Upper lobe of left lung (tissue), 6 donors: ENCODE data around the gene ME3. TPM values are rescaled to one million over a fixed set of nuclear protein-coding genes. Genes with fewer than 3 reads are reported as not detected.

Experiments used
- ATAC-seq, 2 donors: fragments of 200-7000 bp; cut with Tn5 transposase; one replicate each; pipeline ENCODE4 v1.9.1; 2022; ENCODE audit warnings: mild to moderate bottlenecking in 2 of 2, moderate library complexity in 2 of 2; ENCODE audit not compliant: low FRiP score in 2 of 2
- DNase-seq, 2 donors: peaks; one replicate each; pipeline ENCODE4 v3.0.0-alpha.2; 2019 to 2020
- H3K27ac ChIP-seq, 4 donors: fragments of 200-600 bp; sonication (generic); one replicate each; pipeline ENCODE4 v1.5.1; 2016 to 2019
- H3K27me3 ChIP-seq, 4 donors: fragments of 200-600 bp; sonication (generic); one replicate each; pipeline ENCODE4 v1.5.1; 2017 to 2019
- H3K36me3 ChIP-seq, 4 donors: fragments of 200-600 bp; sonication (generic); one replicate each; pipeline ENCODE4 v1.5.1; 2016 to 2019
- H3K4me1 ChIP-seq, 4 donors: fragments of 200-600 bp; sonication (generic); one replicate each; pipeline ENCODE4 v1.5.1; 2018 to 2019
- H3K4me3 ChIP-seq, 4 donors: fragments of 200-600 bp; sonication (generic); one replicate each; pipeline ENCODE4 v1.5.1; 2017 to 2019; ENCODE audit warnings: mild to moderate bottlenecking in 2 of 4, moderate library complexity in 1 of 4
- H3K9me3 ChIP-seq, 4 donors: fragments of 200-600 bp; sonication (generic); one replicate each; pipeline ENCODE4 v1.5.1; 2018 to 2019
- EP300 ChIP-seq, 4 donors: sonication (generic); formaldehyde crosslinking; IDR thresholded peaks; one replicate each; pipeline ENCODE4 v1.5.1; 2017; ENCODE audit warnings: antibody characterized with exemption in 4 of 4, control low read depth in 2 of 4
- POLR2A ChIP-seq, 4 donors: fragments of 450-650 bp; IDR thresholded peaks; one replicate each; pipeline ENCODE4 v1.5.1; 2016 to 2017; ENCODE audit warnings: antibody characterized with exemption in 4 of 4, mild to moderate bottlenecking in 2 of 4
- POLR2AphosphoS5 ChIP-seq, 2 donors: sonication (generic); formaldehyde crosslinking; IDR thresholded peaks; one replicate each; pipeline ENCODE4 v1.5.1; 2017; ENCODE audit warnings: antibody characterized with exemption in 2 of 2
- WGBS, 2 donors: methylation state at CpG; one replicate each; pipeline ENCODE4 v1.1.5; 2017 to 2018; 5-methylcytosine and 5-hydroxymethylcytosine counted together
- total RNA-seq, 6 donors: library from RNA; depleted of rRNA in 4 of 6; stranded (reverse); fragments of >200 nt in 4 of 6; gene quantifications; one replicate each; pipeline versions ENCODE4 v1.1.0 to v1.2.1, GENCODE V29; 2016 to 2021
- TF ChIP-seq, protein P1 (sequence below), 6 experiments: fragments of 450-650 bp in 4 of 6; fragments of 200-600 bp in 2 of 6; sonication (generic) in 2 of 6; IDR thresholded peaks; one replicate each; pipeline ENCODE4 v1.5.1; 2016 to 2019; ENCODE audit warnings: antibody characterized with exemption in 6 of 6
- donor health status: DM: no; HTN: no; CAD: no; lungs with moderate emphysema.
- donor health status: DM: no; HTN: yes; CAD: no; lungs with severe emphysema.

The ME3 gene
- total RNA-seq, 6 donors from 2014 or later: 19.5 to 56.6 (median 34.7) TPM

DNA sequence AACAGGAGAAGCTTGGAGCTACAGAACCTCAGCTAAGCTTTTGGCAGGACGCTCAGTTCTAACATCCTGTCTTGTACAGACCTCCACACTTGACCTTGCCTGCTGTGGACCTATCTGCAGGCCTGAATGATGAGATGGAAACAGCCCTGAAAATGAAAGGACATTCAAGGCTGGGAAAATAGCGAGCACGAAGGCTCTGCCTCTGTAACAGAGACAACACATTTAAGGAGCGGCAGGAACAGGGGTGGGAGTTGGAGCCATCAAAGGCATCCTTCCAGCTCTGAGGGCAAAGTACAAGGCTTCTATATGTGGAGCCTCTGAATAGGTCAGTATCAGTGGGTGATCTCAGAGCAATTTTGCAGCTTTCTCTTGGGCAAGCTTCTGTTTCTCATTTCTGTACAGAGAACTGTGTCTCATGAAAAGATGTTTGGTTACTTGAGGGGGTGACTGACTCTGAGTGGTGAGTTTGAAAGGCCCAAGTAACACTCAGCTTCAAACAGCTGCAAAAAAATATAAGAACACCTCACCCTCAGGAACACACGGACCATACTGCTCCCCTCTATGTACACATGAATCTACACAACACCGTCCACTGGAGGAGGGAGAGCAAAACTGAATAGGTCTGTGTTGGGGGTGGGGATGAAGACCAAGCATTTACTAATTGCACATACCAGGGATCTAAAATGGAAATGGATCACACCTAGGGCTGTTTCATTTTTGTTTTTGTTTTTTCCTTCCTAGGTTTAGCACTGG, 196.1 kb downstream of the ME3 start:
- ATAC-seq (no peak), DNase-seq (no peak)
- Histone ChIP-seq H3K36me3 (no peaks in the 10 kb centered on the region), H3K27me3 (no peaks in the 10 kb centered on the region), H3K4me1 (peaks cover 0 to 3% (median 1%) of the 10 kb centered on the region in 4 donors), H3K27ac (peak overlapping the region; percentile 11 to 67 (median 28)), H3K4me3 (no peak overlapping the region), H3K9me3 (no peaks in the 10 kb centered on the region)
- peak in 1 of 2 donors; percentile 11 for TF ChIP-seq POLR2AphosphoS5 (IDR thresholded peaks at IDR 0.05)
- TF ChIP-seq EP300 (IDR thresholded peaks at IDR 0.05): no peak
- WGBS, 2 donors: 73 to 80% methylated on average over 6 of the region's 6 CpGs

DNA sequence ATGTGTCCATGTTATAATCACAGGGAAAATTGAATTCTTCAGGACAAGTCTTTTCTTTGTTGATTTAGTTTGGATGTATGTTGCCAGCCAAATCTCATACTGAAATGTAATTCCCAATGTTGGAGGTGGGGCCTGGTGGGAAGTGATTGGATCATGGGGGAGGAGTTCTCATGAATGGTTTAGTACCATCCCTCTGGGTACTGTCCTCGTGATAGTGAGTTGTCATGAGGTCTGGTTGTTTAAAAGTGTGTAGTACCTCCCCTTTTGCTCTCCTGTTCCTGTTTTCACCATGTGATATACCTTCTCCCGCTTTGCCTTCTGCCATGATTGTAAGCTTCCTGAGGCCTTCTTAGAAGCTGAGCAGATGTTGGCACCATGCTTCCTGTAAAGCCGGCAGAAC, 197.4 kb downstream of the ME3 start:
- Histone ChIP-seq H3K27ac (no peak overlapping the region), H3K4me1 (peaks cover 0 to 3% (median 1%) of the 10 kb centered on the region in 4 donors), H3K9me3 (no peaks in the 10 kb centered on the region), H3K36me3 (no peaks in the 10 kb centered on the region), H3K4me3 (no peak overlapping the region), H3K27me3 (no peaks in the 10 kb centered on the region)
- TF ChIP-seq POLR2A (IDR thresholded peaks at IDR 0.05) (no peak), POLR2AphosphoS5 (IDR thresholded peaks at IDR 0.05) (no peak), EP300 (IDR thresholded peaks at IDR 0.05) (no peak)
- TF ChIP-seq, protein P1, sequence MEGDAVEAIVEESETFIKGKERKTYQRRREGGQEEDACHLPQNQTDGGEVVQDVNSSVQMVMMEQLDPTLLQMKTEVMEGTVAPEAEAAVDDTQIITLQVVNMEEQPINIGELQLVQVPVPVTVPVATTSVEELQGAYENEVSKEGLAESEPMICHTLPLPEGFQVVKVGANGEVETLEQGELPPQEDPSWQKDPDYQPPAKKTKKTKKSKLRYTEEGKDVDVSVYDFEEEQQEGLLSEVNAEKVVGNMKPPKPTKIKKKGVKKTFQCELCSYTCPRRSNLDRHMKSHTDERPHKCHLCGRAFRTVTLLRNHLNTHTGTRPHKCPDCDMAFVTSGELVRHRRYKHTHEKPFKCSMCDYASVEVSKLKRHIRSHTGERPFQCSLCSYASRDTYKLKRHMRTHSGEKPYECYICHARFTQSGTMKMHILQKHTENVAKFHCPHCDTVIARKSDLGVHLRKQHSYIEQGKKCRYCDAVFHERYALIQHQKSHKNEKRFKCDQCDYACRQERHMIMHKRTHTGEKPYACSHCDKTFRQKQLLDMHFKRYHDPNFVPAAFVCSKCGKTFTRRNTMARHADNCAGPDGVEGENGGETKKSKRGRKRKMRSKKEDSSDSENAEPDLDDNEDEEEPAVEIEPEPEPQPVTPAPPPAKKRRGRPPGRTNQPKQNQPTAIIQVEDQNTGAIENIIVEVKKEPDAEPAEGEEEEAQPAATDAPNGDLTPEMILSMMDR (IDR thresholded peaks at IDR 0.05): no peak
- 94 to 96% methylated on average over 3 of the region's 3 CpGs for WGBS, 2 donors
- ATAC-seq (no peak), DNase-seq (no peak)

DNA sequence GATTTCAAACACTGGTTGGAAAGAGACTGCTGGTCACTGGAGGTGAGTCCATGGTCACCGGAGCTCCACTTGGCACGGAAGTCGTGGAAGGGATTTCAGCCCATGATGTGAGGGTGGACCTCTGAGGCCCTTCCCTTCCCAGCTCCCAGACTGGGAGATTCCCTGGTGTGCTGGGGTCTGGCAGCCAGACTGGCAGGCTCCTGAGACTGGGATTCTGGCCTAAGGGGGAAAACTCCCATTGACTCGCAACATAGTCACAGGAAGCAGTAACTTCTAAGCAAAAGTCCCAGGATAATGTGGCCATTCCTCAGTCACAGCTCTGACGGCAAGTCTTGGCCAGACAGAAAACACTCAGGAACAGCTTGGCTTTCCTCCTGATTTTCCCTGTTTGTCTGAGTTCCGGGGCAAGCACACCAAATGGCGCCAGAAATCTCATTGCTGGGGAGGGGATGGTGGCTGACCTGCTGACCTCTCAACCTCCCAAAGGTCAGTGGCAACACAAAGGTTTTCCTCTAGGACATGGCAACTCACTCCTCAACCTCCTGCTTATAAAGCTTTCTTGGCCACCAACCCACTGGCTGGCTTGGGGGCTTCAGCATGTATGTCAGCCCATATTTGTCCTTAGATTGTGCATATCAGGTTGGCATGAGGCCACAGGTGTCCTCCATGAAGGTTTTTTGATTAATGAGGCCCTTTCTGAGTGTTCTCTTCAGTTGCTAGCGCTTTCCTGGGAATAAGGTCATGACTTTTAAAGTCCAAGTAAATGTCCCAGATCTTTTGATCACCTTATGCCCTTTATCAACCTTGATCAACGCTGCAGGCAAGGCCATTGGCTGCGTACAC, 198.2 kb downstream of the ME3 start:
- ATAC-seq: peak in 1 of 2 donors; percentile 36
- DNase-seq: no peak
- TF ChIP-seq POLR2AphosphoS5 (IDR thresholded peaks at IDR 0.05) (peak in 1 of 2 donors; percentile 8), POLR2A (IDR thresholded peaks at IDR 0.05) (no peak)

DNA sequence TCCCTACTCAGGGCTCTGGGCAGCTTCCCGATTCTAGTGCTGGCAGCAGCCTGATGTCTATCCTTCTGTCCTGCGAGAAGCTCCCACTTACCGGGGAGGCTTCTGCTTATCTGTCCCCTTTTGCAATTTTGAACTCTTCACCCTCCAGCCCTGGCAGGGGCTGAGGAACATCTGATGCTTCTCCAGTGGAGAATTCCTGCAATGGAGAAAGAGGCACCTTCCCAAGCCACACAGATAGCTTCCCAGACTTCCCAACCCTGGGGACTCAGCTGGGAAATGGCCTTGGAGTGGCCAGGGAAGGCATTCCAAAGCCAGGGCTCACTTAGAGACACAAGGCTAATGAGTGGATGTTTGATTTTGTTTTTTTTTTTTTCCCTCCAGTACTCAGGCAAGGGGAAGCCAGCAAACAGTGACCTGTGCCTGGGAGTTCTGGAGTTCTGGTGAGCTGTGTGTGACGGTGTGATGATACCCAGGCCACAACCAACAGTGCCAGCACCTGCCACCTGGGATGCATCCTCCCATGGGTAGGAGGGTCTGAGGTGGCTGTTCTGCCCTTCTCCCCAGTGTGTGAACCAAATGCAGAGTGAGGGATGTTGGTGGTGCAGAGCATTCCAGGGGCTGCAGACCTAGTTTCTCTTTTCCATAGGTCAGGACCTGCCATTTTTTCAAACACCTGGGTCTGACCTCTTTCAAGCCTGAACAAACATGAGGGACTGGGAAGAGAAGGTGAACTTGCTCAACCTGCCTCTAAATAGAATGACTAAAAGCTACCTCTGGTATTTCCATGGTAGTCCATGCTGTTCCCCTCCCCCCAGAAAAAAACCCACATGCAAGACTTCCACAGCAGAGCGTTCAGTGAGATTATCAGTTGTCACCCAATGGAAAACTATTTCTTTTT, 202.7 kb downstream of the ME3 start:
- no peaks in the 10 kb centered on the region for H3K4me1 ChIP-seq
- no peaks in the 10 kb centered on the region for H3K9me3 ChIP-seq
- TF ChIP-seq, protein P1 (IDR thresholded peaks at IDR 0.05): no peak
- TF ChIP-seq POLR2A (IDR thresholded peaks at IDR 0.05) (no peak), EP300 (IDR thresholded peaks at IDR 0.05) (no peak), POLR2AphosphoS5 (IDR thresholded peaks at IDR 0.05) (no peak)
- 93 to 95% methylated on average over 5 of the region's 5 CpGs for WGBS, 2 donors
- no peak for DNase-seq
- H3K36me3 ChIP-seq: no peaks in the 10 kb centered on the region
- H3K27ac ChIP-seq: no peak overlapping the region
- H3K4me3 ChIP-seq: no peak overlapping the region
- H3K27me3 ChIP-seq: no peaks in the 10 kb centered on the region
- peak in 1 of 2 donors; percentile 69 for ATAC-seq

More for the DNA sequence above, 198.2 kb downstream of the ME3 start:
- Histone ChIP-seq H3K9me3 (no peaks in the 10 kb centered on the region), H3K27me3 (no peaks in the 10 kb centered on the region), H3K4me3 (no peak overlapping the region), H3K27ac (peak overlapping the region in 3 of 4 donors; percentile 9 to 49 (median 32)), H3K36me3 (no peaks in the 10 kb centered on the region), H3K4me1 (peaks cover 0 to 3% (median 1%) of the 10 kb centered on the region in 4 donors)
- 75 to 79% methylated on average over 9 to 10 of the region's 10 CpGs for WGBS, 2 donors

DNA sequence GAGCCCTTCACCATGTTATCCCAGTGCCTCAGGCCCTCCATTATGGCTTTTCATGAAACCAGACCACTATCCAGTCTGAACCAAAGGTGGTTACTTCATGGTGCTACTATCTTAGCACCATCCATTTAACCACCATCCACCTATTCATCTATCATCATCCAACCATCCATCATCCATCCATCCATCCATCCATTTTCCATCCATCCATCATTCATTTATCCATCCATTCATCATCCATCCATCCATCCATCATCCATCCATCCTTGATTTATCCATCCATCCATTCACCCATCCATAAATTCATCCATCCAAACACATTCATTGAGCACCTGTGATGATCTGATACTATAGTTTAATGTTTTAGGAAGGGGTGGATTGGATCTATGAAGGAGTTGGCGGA, 204.2 kb downstream of the ME3 start:
- ATAC-seq: no peak
- no peaks in the 10 kb centered on the region for H3K36me3 ChIP-seq
- DNase-seq: no peak
- H3K9me3 ChIP-seq: no peaks in the 10 kb centered on the region
- TF ChIP-seq EP300 (IDR thresholded peaks at IDR 0.05): no peak
- TF ChIP-seq, protein P1 (IDR thresholded peaks at IDR 0.05): no peak
- TF ChIP-seq POLR2AphosphoS5 (IDR thresholded peaks at IDR 0.05): no peak
- TF ChIP-seq POLR2A (IDR thresholded peaks at IDR 0.05): no peak
- H3K4me3 ChIP-seq: no peak overlapping the region
- H3K27me3 ChIP-seq: no peaks in the 10 kb centered on the region
- 96 to 98% methylated on average over 1 of the region's 1 CpG for WGBS, 2 donors
- no peaks in the 10 kb centered on the region for H3K4me1 ChIP-seq
- no peak overlapping the region for H3K27ac ChIP-seq
